ENCODE results near the gene SVEP1.

DNA sequence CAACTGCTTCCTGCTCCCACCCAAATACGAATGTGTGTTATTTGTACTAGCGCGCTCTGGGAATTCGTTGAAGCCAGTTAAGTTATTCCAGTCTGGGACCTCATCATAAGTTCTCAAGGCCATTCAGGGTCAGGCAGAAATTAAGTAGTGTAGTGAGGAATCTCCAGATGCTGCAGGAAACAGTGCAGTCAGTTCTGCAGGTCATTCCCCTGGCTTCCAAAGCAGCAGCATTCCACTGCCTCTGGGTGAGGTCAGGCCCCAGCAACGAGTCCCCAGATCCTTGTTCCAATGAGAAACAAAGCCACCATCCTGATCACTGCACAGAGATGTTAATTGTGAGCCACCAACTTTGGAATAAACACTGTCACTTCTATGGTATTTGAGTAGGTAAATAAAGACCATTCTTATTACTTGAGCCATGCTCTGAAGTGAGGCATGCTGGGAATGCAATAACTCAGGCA lies 33.1 kb downstream of the SVEP1 start:
- TF ChIP-seq, protein P1, sequence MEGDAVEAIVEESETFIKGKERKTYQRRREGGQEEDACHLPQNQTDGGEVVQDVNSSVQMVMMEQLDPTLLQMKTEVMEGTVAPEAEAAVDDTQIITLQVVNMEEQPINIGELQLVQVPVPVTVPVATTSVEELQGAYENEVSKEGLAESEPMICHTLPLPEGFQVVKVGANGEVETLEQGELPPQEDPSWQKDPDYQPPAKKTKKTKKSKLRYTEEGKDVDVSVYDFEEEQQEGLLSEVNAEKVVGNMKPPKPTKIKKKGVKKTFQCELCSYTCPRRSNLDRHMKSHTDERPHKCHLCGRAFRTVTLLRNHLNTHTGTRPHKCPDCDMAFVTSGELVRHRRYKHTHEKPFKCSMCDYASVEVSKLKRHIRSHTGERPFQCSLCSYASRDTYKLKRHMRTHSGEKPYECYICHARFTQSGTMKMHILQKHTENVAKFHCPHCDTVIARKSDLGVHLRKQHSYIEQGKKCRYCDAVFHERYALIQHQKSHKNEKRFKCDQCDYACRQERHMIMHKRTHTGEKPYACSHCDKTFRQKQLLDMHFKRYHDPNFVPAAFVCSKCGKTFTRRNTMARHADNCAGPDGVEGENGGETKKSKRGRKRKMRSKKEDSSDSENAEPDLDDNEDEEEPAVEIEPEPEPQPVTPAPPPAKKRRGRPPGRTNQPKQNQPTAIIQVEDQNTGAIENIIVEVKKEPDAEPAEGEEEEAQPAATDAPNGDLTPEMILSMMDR (IDR thresholded peaks at IDR 0.05): no peak
- TF ChIP-seq POLR2AphosphoS5 (IDR thresholded peaks at IDR 0.05): no peak
- TF ChIP-seq POLR2A (IDR thresholded peaks at IDR 0.05): no peak
- TF ChIP-seq EP300 (IDR thresholded peaks at IDR 0.05): no peak
